RKO (cell line): ENCODE data around the gene APLP1.
"Not testable (repeated sequence)": the region's sequence is repeated elsewhere in the genome, so short reads cannot be mapped to it uniquely, and the experiment has no call there.

Source experiments
- DNase-seq: peaks from one replicate; pipeline ENCODE4 v3.0.0-alpha.2; 2016; ENCODE audit warnings: low spot score

Gene APLP1

GRCh38 chr19:35868172-35868822 lies at the start of gene APLP1:
Gene APLP1 (plus strand): TSS chr19:35868574. CDS start chr19:35868637, 63 bp downstream.
- peak; percentile 62 for DNase-seq

- no peak for DNase-seq
Measured at GRCh38 chr19:35822579-35822978, 45.8 kb upstream of the APLP1 start.

- DNase-seq: no peak
Measured at GRCh38 chr19:35824150-35824549, 44.2 kb upstream of the APLP1 start.

- DNase-seq: peak; percentile 59
Measured at GRCh38 chr19:35828692-35829301, 39.6 kb upstream of the APLP1 start.

- DNase-seq: no peak
Measured at GRCh38 chr19:35830986-35831385, 37.4 kb upstream of the APLP1 start.

GRCh38 chr19:35832054-35832453 lies 36.3 kb upstream of the APLP1 start:
- no peak for DNase-seq

- DNase-seq: no peak
Measured at GRCh38 chr19:35833972-35834371, 34.4 kb upstream of the APLP1 start.

GRCh38 chr19:35836096-35836495 lies 32.3 kb upstream of the APLP1 start:
- DNase-seq: not testable (repeated sequence)

GRCh38 chr19:35841961-35842595 lies 26.3 kb upstream of the APLP1 start:
- DNase-seq: no peak

GRCh38 chr19:35842666-35843272 lies 25.6 kb upstream of the APLP1 start:
- DNase-seq: no peak

GRCh38 chr19:35843676-35844481 lies 24.5 kb upstream of the APLP1 start:
- no peak for DNase-seq

- no peak for DNase-seq
Measured at GRCh38 chr19:35844482-35845214, 23.7 kb upstream of the APLP1 start.

- peak; percentile 79 for DNase-seq
Measured at GRCh38 chr19:35845215-35846037, 22.9 kb upstream of the APLP1 start.

- DNase-seq: no peak
Measured at GRCh38 chr19:35846038-35846668, 22.2 kb upstream of the APLP1 start.

- no peak for DNase-seq
Measured at GRCh38 chr19:35847911-35848310, 20.5 kb upstream of the APLP1 start.

GRCh38 chr19:35848486-35848885 lies 19.9 kb upstream of the APLP1 start:
- DNase-seq: no peak

- DNase-seq: no peak
Measured at GRCh38 chr19:35848919-35849505, 19.4 kb upstream of the APLP1 start.

GRCh38 chr19:35851213-35852028 lies 17.0 kb upstream of the APLP1 start:
- no peak for DNase-seq
